ENCODE results near the gene ALPL. TPM values are rescaled to one million over a fixed set of nuclear protein-coding genes. Genes with fewer than 3 reads are reported as not detected.
"Not testable (repeated sequence)": the region's sequence is repeated elsewhere in the genome, so short reads cannot be mapped to it uniquely, and the experiment has no call there.

The ALPL gene
- polyA plus RNA-seq (ENCODE audit: insufficient read length): 3.1 TPM

DNA sequence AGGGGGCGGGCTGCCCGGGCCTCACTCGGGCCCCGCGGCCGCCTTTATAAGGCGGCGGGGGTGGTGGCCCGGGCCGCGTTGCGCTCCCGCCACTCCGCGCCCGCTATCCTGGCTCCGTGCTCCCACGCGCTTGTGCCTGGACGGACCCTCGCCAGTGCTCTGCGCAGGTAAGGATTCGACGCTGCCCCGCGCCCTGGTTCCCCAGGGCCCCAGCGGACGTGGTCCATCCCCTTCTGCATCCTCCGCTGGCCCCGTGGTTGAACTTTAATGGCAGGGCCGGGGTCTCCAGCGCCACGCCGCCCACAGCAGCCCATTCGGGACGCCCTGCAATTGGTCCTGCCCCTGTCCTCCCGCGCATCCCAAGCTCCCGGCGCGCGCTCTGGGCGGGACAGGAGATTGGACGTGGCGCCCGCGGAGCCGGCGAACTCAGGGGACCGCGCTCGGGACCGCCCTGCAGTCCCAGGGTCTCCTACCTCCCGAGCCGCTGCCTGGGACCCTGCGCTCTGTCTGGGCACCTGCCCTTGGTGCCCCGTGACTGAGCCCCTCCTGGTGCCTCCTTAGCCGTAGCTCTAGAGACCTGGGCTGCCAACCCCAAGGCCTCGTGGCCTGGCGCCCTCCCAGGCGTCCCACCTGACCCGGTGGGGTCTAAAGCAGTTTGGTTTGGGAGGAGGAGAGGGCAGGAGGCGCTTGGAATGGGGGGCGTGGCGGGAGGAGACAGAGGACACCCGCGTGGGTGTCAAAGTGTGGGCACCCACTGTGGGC lies at the start of gene ALPL:
TSS of gene ALPL (plus strand) at position 73 of the 762 bp plus-strand sequence. CDS start 44,659 bp downstream, outside the sequence.
- no peak for DNase-seq

GRCh38 chr1:21465127-21465526 lies 44.1 kb upstream of the ALPL start:
- not testable (repeated sequence) for DNase-seq

GRCh38 chr1:21467946-21468345 lies 41.3 kb upstream of the ALPL start:
- DNase-seq: not testable (repeated sequence)

GRCh38 chr1:21468599-21468998 lies 40.6 kb upstream of the ALPL start:
- DNase-seq: no peak

GRCh38 chr1:21469581-21469980 lies 39.6 kb upstream of the ALPL start:
- DNase-seq: no peak

- DNase-seq: no peak
Observed at GRCh38 chr1:21472861-21473260, 36.4 kb upstream of the ALPL start.

- no peak for DNase-seq
Observed at GRCh38 chr1:21478356-21478755, 30.9 kb upstream of the ALPL start.

- DNase-seq: not testable (repeated sequence)
Observed at GRCh38 chr1:21483881-21484280, 25.3 kb upstream of the ALPL start.

DNA sequence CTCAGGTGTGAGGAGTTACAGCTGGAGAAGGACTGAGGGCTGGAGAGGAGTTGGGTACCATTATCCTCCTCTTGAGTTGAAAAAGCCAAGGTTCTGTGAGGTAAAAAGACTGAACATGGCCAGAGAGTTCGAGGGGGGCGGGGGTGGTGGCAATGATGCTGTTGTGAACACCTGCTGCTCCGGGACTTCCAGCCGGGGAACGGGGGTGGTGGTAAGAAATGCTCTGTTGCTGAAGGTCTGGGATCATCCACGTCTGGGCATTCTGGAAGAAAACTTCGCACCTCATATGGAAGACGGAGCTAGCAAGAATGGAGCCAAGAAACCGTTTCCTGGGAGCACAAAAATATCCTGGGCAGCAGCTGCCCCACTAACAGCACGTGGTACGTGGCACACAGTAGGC lies 20.1 kb upstream of the ALPL start:
- DNase-seq: no peak

- no peak for DNase-seq
Observed at GRCh38 chr1:21490774-21491487, 18.3 kb upstream of the ALPL start.

DNA sequence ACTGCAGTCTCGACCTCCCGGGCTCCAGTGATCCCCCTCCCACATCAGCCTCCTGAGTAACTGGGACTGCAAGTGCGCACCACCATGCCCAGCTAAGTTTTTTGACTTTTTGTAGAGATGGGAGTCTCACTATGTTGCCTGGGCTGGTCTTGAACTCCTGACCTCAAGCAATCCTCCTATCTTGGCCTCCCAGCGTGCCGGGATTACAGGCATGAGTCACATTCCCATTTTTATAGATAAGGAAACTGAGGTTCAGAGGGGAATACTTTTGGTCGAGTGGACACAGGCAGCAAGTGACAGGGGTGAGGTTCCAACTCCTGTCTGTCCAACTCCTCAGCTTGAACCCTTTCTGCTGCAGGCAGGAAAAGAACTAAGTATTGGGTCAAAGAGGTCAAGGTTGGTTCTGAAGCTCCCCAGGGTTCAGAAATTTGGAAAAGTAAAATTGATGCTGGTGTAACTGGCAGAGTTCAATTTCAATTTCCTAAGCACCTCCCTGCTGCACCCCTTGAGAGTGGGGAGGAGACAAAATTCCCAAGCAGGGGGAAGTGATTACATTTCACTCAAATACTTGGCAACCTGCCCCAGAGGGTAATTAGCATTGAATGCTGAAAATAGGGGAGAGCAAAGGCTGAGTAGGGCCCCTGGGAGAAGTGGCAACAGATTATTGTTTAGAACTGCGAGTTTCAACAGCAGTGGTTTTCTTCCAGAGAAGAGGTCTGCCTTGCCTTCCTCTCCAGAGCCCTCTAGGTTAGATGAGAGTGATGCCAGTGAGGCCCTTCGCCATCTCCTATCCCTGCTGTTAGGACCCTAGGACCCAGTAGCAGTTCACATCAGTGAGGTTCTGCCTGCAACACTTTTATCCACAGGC lies 17.5 kb upstream of the ALPL start:
- DNase-seq: no peak

GRCh38 chr1:21492356-21492625 lies 16.9 kb upstream of the ALPL start:
- DNase-seq: no peak

GRCh38 chr1:21494196-21494595 lies 15.0 kb upstream of the ALPL start:
- DNase-seq: no peak

DNA sequence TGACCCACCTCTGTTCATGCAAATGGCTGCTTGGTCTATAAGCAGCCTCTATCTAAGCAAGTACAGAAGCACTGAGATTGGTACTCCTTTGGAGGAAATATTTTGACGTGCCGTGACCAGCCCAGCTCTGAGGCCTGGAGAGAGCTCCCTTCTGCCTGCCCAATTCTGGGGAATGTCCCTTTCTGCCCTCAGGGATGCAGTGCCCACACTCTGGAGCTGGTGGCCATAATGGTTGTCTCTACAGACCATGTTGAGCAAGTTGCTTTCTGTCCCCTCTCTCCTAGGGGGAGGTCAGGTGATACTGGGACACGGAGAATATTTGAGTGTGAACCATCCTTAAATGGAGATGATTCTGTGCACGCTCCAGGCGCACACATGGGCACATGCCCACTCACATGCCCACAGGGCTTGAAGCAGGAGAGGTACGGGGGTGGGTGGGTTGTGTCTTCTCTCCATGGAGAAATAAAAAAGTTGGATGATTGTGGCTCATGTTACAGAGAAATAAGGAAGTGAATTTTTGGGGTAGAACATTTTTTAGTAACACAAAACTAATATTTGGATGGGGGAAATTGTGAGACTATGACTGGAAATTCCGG lies 13.9 kb upstream of the ALPL start:
- no peak for DNase-seq

- DNase-seq: no peak
Observed at GRCh38 chr1:21496063-21496462, 13.2 kb upstream of the ALPL start.

DNA sequence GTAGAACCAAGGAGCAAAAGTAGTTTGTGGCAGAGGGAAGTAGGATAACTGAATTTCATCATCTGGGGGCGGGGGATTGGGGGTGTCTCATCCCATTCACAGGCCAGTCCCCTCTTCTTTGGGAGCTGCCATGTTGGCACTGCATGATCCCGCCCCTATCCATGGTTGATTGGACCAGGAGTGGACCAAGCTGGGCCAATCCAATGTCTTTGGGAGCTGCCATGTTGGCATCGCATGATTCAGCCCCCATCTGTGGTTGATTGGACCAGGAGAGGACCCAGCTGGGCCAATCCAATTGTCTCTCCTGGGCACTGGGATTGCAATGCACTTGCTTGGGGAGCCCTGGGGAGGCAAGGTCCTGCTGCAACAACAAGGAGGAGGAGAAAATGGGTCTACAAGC lies 12.3 kb upstream of the ALPL start:
- no peak for DNase-seq

- DNase-seq: no peak
Observed at GRCh38 chr1:21497466-21498061, 11.7 kb upstream of the ALPL start.

- no peak for DNase-seq
Observed at GRCh38 chr1:21499283-21499950, 9.8 kb upstream of the ALPL start.

DNA sequence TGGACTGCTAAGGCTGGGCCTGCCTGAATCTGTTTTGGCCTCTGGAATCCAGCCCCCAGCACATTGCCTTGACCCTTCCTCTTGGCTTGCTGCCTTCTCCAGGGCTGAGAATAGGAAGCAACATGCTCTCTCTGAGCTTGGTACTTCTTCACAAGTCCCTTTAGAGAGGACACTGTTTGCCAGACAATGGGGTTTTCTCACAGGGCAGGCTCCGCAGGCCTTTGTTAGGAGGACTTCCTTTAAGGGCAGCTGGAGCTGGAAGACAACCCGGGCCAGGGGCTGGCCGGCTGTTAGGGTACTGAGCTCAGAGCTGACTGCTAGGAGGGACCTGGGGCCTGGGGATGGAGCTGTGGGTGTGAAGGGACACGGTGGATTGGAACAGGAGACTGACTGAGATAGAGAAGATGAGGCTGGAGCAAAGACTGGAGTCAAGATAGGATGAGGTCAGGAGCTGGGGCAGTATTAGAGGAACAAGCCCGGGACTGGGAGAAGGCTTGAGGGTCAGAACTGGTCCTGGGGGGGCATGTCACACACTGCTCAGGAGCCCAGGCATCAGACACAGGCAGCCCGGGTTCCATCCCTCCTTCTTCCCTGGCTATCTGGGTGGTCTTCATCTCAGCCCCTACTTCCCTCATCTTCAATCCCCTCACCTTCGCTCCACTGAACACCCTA lies 5.4 kb upstream of the ALPL start:
- DNase-seq: no peak

DNA sequence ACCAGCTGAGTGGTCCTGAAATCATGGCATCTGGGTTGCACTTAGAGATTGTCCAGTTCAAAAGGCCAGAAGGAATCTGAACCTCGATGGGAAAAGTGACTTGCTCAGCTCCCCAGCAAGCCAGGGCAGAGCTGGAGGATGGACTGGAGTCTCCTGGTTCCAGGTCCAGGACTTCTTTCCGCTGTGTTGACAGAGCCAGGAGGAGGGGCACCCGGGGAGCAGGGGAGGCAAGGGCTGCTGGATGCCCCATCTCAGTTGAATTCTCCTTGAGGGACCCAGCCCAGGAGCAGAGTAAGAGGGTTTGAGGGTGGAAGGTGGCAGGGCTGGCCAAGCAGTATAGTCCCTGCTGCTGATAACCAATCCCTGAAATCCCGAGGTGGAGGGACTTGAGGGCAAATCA lies 2.4 kb upstream of the ALPL start:
- no peak for DNase-seq

- DNase-seq: no peak
Observed at GRCh38 chr1:21507511-21508270, 1.5 kb upstream of the ALPL start.

All from hindlimb muscle (tissue), 1 donor.